IMR-90 (cell line): Measurements from ENCODE around the gene LGALS9. TPM values are rescaled to one million over a fixed set of nuclear protein-coding genes. Genes with fewer than 3 reads are reported as not detected.

Source experiments
- ATAC-seq: fragments of 200-7000 bp; cut with Tn5 transposase; 2 replicates; pipeline ENCODE4 v1.9.1; 2020; ENCODE audit warnings: low read depth, mild to moderate bottlenecking, moderate library complexity
- BruUV-seq: library from RNA; stranded (reverse); fragments of 400-500 nt; replicated peaks from 2 replicates; lab custom pipeline; 2021; lab: Mats Ljungman, UMichigan
- CTCF ChIA-PET: fragments of 300-600 bp; formaldehyde crosslinking; extraction: SDS; loops from one replicate; lab custom pipeline; 2021; ENCODE audit warnings: antibody characterized with exemption; lab: Yijun Ruan, JAX
- POLR2A ChIA-PET: fragments of 300-600 bp; sonication (Branson Sonifier 250); formaldehyde crosslinking; loops from one replicate; lab custom pipeline; 2022; ENCODE audit warnings: antibody characterized with exemption; ENCODE audit not compliant: unreplicated experiment; lab: Charles Lee
- DNase-seq: peaks from one replicate; pipeline ENCODE4 v3.0.0; 2013
- H2AFZ ChIP-seq: replicated peaks from 2 replicates; pipeline ENCODE3; 2013; ENCODE audit warnings: low read length, mild to moderate bottlenecking; ENCODE audit not compliant: poor library complexity
- H2AK5ac ChIP-seq: 2 replicates; pipeline ENCODE4 v1.6.1; 2013; ENCODE audit warnings: low read depth, low read length, inconsistent platforms
- H2AK9ac ChIP-seq: replicated peaks from 2 replicates; pipeline ENCODE3; 2013; ENCODE audit warnings: mild to moderate bottlenecking, low read depth, low read length, moderate library complexity; ENCODE audit not compliant: poor library complexity
- H2BK120ac ChIP-seq: 2 replicates; pipeline ENCODE4 v1.6.1; 2013; ENCODE audit warnings: low read depth, low read length, inconsistent platforms
- H2BK15ac ChIP-seq: 3 replicates; pipeline ENCODE4 v1.6.1; 2013; ENCODE audit warnings: low read depth, low read length, inconsistent platforms
- H2BK20ac ChIP-seq: 2 replicates; pipeline ENCODE4 v1.6.1; 2013; ENCODE audit warnings: low read depth, mild to moderate bottlenecking, inconsistent platforms, low read length, moderate library complexity
- H2BK5ac ChIP-seq: 2 replicates; pipeline ENCODE4 v1.6.1; 2013; ENCODE audit warnings: mild to moderate bottlenecking, low read depth, low read length, inconsistent platforms; ENCODE audit not compliant: poor library complexity, severe bottlenecking
- H3K14ac ChIP-seq: replicated peaks from 2 replicates; pipeline ENCODE4 v1.6.1; 2013; ENCODE audit warnings: low read depth, low read length, inconsistent platforms
- H3K18ac ChIP-seq: 2 replicates; pipeline ENCODE4 v1.6.1; 2013; ENCODE audit warnings: low read depth, low read length, control low read depth
- H3K23ac ChIP-seq: 2 replicates; pipeline ENCODE4 v1.6.1; 2013; ENCODE audit warnings: low read depth, low read length, inconsistent platforms
- H3K27ac ChIP-seq: 2 replicates; pipeline ENCODE4 v1.5.1; 2013; ENCODE audit warnings: mild to moderate bottlenecking, control low read depth, low read length; ENCODE audit not compliant: insufficient read depth
- H3K27me3 ChIP-seq: 2 replicates; pipeline ENCODE4 v1.6.1; 2013; ENCODE audit warnings: low read length; ENCODE audit not compliant: control insufficient read depth, insufficient read depth
- H3K36me3 ChIP-seq: 2 replicates; pipeline ENCODE4 v1.6.1; 2013; ENCODE audit warnings: low read length, mixed read lengths; ENCODE audit not compliant: control insufficient read depth, insufficient read depth
- H3K4ac ChIP-seq: 2 replicates; pipeline ENCODE4 v1.6.1; 2013; ENCODE audit warnings: low read depth, low read length, inconsistent platforms
- H3K4me1 ChIP-seq: 2 replicates; pipeline ENCODE4 v1.6.1; 2013; ENCODE audit warnings: low read length, mixed read lengths; ENCODE audit not compliant: control insufficient read depth, insufficient read depth
- H3K4me2 ChIP-seq: 2 replicates; pipeline ENCODE4 v1.6.1; 2013; ENCODE audit warnings: low read depth, mild to moderate bottlenecking, control low read depth, low read length, moderate library complexity
- H3K4me3 ChIP-seq: 2 replicates; pipeline ENCODE4 v1.5.1; 2013; ENCODE audit warnings: low read depth, mild to moderate bottlenecking, control low read depth, low read length, moderate library complexity; ENCODE audit not compliant: insufficient read depth
- H3K56ac ChIP-seq: 2 replicates; pipeline ENCODE4 v1.6.1; 2013; ENCODE audit warnings: low read length, inconsistent platforms; ENCODE audit not compliant: insufficient read depth; ENCODE audit errors: extremely low read depth
- H3K79me1 ChIP-seq, 2 experiments: 2 replicates each; pipeline ENCODE4 v1.6.1; 2013; ENCODE audit warnings: low read length in 2 of 2, inconsistent platforms in 1 of 2, low read depth in 1 of 2
- H3K9ac ChIP-seq: 2 replicates; pipeline ENCODE4 v1.6.1; 2013; ENCODE audit warnings: low read depth, low read length, control low read depth
- H3K9me1 ChIP-seq: 2 replicates; pipeline ENCODE4 v1.6.1; 2013; ENCODE audit warnings: low read length, inconsistent platforms; ENCODE audit not compliant: insufficient read depth
- H3K9me3 ChIP-seq: 2 replicates; pipeline ENCODE4 v1.6.1; 2013; ENCODE audit warnings: low read length; ENCODE audit not compliant: control insufficient read depth, insufficient read depth
- H4K20me1 ChIP-seq: 2 replicates; pipeline ENCODE4 v1.6.1; 2013; ENCODE audit warnings: low read length, inconsistent platforms; ENCODE audit not compliant: insufficient read depth
- H4K5ac ChIP-seq: 2 replicates; pipeline ENCODE4 v1.6.1; 2013; ENCODE audit warnings: mild to moderate bottlenecking, low read depth, low read length, control low read depth
- H4K8ac ChIP-seq, 2 experiments: 2 replicates each; pipeline ENCODE4 v1.6.1; 2013; ENCODE audit warnings: low read depth in 2 of 2, low read length in 2 of 2, control low read depth in 1 of 2, inconsistent platforms in 1 of 2
- H4K91ac ChIP-seq: 2 replicates; pipeline ENCODE4 v1.6.1; 2013; ENCODE audit warnings: low read depth, low read length, inconsistent platforms; ENCODE audit not compliant: insufficient read depth
- CHD1 ChIP-seq: IDR thresholded peaks from 2 replicates; pipeline ENCODE4 v1.6.1; 2012; ENCODE audit warnings: low read depth, low read length, improper control_type of control experiment
- MAZ ChIP-seq: IDR thresholded peaks from 2 replicates; pipeline ENCODE4 v1.6.1; 2012; ENCODE audit warnings: low read depth, mild to moderate bottlenecking, low read length, improper control_type of control experiment, moderate library complexity, borderline replicate concordance
- NFE2L2 ChIP-seq: fragments of 150-350 bp; IDR thresholded peaks from 2 replicates; pipeline ENCODE4 v1.6.1; 2016; ENCODE audit warnings: low read depth, mild to moderate bottlenecking, low read length
- WGBS, 2 experiments: methylation state at CpG; one replicate each; pipeline versions ENCODE4 v1.1.5 to v1.1.7; 2013; ENCODE audit warnings: missing lambda C conversion rate in 2 of 2; ENCODE audit not compliant: insufficient read length in 1 of 2; ENCODE audit errors: extremely low coverage in 2 of 2; 5-methylcytosine and 5-hydroxymethylcytosine counted together
- dilution Hi-C: fragments of 300-500 bp; cut with HindIII; formaldehyde crosslinking; loops from one replicate; pipeline ENCODE4 v1.14.3; 2018; ENCODE audit warnings: low sequenced_read_pairs; ENCODE audit not compliant: unreplicated experiment
- in situ Hi-C: fragments of 300-500 bp; cut with MboI; formaldehyde crosslinking; loops from 3 replicates; pipeline ENCODE4 v1.14.3; 2019; ENCODE audit warnings: low sequenced_read_pairs, inconsistent platforms, mixed read lengths
- intact Hi-C: fragments of 100-400 bp; cut with micrococcal nuclease; formaldehyde crosslinking; loops from 2 replicates; pipeline ENCODE4 v1.10.0; 2022
- polyA plus RNA-seq, 3 experiments: library from polyadenylated mRNA; depleted of rRNA; stranded (reverse); fragments of >200 nt; gene quantifications; 2 replicates each; pipeline ENCODE4 v1.2.3, GENCODE V29; 2012; ENCODE audit warnings: low replicate concordance in 1 of 3
- total RNA-seq: library from RNA; depleted of rRNA; stranded (reverse); fragments of >200 nt; gene quantifications from 2 replicates; pipeline ENCODE4 v1.2.3, GENCODE V29; 2012

LGALS9 gene
- total and polyA plus RNA-seq, 2 of the 4 experiments (the other 2 are of a cell fraction) = 0.54 to 2.5 TPM

- no peak for DNase-seq
- no peak overlapping the region for H2AK5ac ChIP-seq
- POLR2A ChIA-PET = no interaction called here
- H3K4ac ChIP-seq = no peak overlapping the region
- no peak overlapping the region for H2BK120ac ChIP-seq
- H4K91ac ChIP-seq = no peak overlapping the region
- no peak overlapping the region for H3K18ac ChIP-seq
- no peak overlapping the region for H4K5ac ChIP-seq
- no TSS peak for BruUV-seq
- H3K4me2 ChIP-seq = no peak overlapping the region
- WGBS, 2 experiments = 89% methylated on average over 5 of the region's 15 CpGs; no CpG with 5 or more reads in 1 of the 2 experiments
- H3K14ac ChIP-seq = no peak overlapping the region
- H3K36me3 ChIP-seq = no peaks in the 10 kb centered on the region
- H3K56ac ChIP-seq = no peak overlapping the region
- H2AK9ac ChIP-seq = no peak overlapping the region
- H2BK5ac ChIP-seq = no peak overlapping the region
- no peak for TF ChIP-seq MAZ
- no peak for TF ChIP-seq NFE2L2
- TF ChIP-seq CHD1 = no peak
- no peak overlapping the region for H3K27ac ChIP-seq
- no peaks in the 10 kb centered on the region; the same call in 1 of the 2 replicates for H4K20me1 ChIP-seq
- H2AFZ ChIP-seq = no peak overlapping the region
- peaks cover 2% of the 10 kb centered on the region; the same call in 1 of the 2 replicates for H3K27me3 ChIP-seq
- in situ Hi-C loops (loop anchor here (10.0 kb wide), 1 partner anchor 231 kb away; no protein-coding TSS in a partner anchor), dilution Hi-C loops (no loop called here), intact Hi-C loops (loop anchor here (1.0 to 5.0 kb wide), 3 partner anchors 102 to 417 kb away; no protein-coding TSS in a partner anchor)
- no peaks in the 10 kb centered on the region for H3K79me1 ChIP-seq
- H3K4me3 ChIP-seq = no peak overlapping the region
- CTCF ChIA-PET = interaction anchor here (0.6 to 1.9 kb wide), 8 partner anchors 49 to 983 kb away, joined by 3 to 10 read pairs (median 4); no protein-coding TSS in a partner anchor
- no peak overlapping the region for H4K8ac ChIP-seq
- no peaks in the 10 kb centered on the region for H3K4me1 ChIP-seq
- no peaks in the 10 kb centered on the region for H3K9me3 ChIP-seq
- H3K9me1 ChIP-seq = no peaks in the 10 kb centered on the region; the same call in 1 of the 2 replicates
- H3K9ac ChIP-seq = no peak overlapping the region
- no peak overlapping the region for H2BK15ac ChIP-seq
- H2BK20ac ChIP-seq = no peak overlapping the region
- no peak for ATAC-seq
- no peak overlapping the region for H3K23ac ChIP-seq
These were observed 23.1 kb downstream of the LGALS9 start for GRCh38 chr17:27654136-27654535.
